GM10266 (cell line): Measurements from ENCODE around the gene SELENOF.
"Not testable (repeated sequence)": the region's sequence is repeated elsewhere in the genome, so short reads cannot be mapped to it uniquely, and the experiment has no call there.

ENCODE experiments used
- DNase-seq: peaks from one replicate; pipeline ENCODE4 v3.0.0; 2012; ENCODE audit errors: extremely low spot score
- TF ChIP-seq, protein P1 (sequence below): IDR thresholded peaks from 2 replicates; pipeline ENCODE4 v1.5.1; 2012; ENCODE audit warnings: mild to moderate bottlenecking, low read depth; ENCODE audit not compliant: control insufficient read depth, insufficient read depth; ENCODE audit errors: missing control alignments

Gene SELENOF

DNA sequence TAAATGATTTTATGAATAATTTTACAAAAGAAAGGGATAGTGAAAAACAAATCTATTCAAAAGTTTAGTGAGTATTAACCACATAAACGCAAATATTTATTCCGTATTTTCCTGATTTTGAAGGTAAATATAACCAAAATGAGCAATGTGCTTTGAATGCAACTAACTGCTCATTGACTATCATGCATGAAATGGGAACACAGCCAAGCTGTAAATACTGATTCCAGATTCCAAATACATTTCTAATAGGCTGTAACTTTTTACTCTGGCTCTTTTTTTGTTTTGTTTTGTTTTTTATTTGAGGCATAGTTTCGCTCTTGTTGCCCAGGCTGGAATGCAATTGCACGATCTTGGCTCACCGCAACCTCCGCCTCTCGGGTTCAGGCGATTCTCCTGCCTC, 41.8 kb downstream of the SELENOF start:
- DNase-seq: no peak
- TF ChIP-seq, protein P1, sequence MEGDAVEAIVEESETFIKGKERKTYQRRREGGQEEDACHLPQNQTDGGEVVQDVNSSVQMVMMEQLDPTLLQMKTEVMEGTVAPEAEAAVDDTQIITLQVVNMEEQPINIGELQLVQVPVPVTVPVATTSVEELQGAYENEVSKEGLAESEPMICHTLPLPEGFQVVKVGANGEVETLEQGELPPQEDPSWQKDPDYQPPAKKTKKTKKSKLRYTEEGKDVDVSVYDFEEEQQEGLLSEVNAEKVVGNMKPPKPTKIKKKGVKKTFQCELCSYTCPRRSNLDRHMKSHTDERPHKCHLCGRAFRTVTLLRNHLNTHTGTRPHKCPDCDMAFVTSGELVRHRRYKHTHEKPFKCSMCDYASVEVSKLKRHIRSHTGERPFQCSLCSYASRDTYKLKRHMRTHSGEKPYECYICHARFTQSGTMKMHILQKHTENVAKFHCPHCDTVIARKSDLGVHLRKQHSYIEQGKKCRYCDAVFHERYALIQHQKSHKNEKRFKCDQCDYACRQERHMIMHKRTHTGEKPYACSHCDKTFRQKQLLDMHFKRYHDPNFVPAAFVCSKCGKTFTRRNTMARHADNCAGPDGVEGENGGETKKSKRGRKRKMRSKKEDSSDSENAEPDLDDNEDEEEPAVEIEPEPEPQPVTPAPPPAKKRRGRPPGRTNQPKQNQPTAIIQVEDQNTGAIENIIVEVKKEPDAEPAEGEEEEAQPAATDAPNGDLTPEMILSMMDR: no peak

DNA sequence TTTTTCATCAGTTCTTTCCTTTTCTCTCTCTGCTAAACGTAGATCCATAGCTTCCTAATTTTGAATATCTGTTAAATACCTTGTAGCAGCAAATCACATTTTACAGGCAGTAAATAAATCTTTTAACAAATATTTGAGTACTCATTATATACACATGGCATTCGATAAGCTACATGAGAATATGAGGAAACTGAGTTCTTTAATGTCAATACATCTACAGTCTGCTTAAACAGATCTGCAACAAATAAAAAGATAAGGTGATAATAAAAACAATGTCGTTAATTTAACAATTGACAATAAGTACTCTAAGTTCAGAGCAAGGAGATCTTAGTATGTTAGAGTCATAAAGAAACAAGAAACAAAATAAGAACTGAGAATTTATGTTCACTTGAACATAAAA, 42.9 kb downstream of the SELENOF start:
- TF ChIP-seq, protein P1: no peak
- no peak for DNase-seq

DNA sequence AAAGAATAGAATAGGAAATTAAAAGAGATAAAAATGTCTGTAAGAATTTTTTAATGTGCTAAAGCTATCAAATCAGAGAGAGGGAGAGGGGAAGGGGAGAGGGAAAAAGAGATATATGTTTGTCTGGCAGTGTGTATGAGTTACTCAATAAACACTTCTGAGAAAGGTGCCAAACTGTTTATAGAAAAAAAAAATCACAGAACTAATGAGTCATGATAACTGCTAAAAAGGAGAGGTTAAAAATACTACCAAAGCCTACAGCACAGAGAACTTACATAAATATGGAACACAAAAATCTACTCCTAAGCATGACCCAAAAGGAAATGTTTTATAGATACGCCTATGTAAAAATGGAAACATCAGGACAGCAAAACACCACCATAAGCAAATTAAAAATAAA, 45.4 kb downstream of the SELENOF start:
- no peak for DNase-seq
- TF ChIP-seq, protein P1: no peak

DNA sequence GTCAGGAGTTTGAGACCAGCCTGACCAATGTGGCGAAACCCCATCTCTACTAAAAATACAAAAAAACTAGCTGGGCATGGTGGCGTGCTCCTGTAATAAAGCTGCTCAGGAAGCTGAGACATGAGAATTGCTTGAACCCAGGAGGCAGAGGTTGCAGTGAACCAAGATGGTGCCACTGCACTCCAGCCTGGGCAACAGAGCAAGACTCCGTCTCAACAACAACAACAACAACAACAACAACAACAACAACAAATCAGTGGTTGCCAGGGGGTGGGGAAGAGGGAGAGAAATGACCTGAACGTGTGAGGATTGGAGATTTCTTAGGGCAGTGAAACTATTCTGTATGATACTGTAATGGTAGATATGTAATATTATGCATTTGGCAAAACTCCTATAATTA, 46.6 kb downstream of the SELENOF start:
- DNase-seq: not testable (repeated sequence)

DNA sequence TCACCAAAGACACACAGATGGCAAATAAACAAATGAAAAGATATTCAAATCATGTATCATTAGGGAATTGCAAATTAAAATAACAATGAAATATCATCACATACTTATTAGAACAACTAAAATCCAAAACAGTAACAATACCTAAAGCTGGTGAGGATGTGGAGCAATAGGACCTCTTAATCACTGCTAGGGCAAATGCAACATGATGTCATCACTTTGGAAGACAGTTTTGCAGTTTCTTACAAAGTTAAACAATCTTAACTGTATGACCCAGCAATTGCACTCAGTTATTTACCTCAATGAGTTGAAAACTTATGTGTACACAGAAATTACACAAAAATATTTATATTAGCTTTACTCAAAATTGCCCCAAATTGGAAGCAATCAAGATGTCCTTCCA, 47.3 kb downstream of the SELENOF start:
- TF ChIP-seq, protein P1: no peak
- DNase-seq: no peak

DNA sequence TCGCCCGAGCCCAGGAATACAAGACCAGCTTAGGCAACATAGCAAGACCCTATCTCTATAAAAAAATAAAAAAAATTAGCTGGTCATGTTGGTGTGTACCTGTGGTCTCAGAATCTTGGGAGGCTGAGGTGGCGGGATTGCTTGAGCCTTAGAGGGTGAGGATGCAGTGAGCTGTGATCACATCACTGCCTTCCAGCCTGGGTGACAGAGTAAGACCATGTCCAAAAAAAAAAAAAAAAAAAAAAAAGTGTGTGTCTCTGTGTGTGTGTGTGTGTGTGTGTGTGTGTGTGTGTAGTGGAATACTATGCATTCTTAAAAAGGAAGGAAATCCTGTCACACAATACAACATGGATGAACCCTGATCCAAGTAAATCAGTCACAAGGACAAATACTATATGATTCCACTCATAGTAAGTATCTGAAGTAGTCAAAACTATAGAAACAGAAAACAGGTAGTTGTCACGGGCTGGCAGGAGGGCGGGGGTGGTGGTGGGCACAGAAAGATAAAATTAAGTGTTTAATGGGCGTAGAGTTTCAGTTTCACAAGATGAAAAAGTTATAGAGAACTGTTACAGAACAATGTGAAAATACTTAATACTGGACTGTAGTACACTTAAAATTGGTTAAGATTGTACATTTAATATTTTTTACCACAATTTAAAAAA, 47.8 kb downstream of the SELENOF start:
- TF ChIP-seq, protein P1: no peak
- no peak for DNase-seq

DNA sequence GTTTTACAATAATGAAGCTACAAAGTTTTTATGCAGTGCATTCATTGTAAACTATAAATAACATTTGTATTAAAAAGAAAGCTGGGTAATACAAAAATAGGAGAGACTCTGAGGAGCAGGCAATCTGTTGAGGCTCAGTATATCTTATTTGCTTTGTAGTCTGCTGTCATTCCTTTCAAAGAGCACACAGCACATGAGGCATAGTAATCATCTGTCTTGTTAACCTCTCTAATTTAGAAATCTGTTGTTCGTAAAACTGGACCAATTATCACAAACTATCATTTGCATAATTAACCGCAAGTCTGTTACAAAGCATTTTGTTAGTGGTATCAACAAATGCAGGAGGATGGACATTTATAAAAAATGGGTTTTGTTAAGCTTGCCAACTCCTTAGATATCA, 51.0 kb downstream of the SELENOF start:
- no peak for DNase-seq
- TF ChIP-seq, protein P1: no peak

DNA sequence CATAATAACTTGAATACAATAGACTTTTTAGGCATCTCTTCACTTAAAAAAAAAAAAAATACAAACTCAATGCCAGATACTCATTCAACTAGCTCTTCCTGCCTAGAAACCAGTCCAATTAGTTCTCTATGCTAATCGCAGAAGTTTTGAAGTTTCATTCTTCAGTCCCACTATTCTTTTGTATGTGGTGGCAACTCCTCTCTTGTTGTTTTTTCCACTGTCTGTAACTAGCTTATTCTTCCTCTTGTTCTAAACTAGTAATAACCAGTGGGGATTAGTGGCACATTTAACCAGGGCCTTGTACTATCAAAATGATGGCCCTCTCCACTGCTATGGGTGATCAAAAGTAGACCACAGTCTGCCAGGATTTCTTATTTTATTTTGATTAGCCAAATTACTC, 52.5 kb downstream of the SELENOF start:
- TF ChIP-seq, protein P1: no peak
- DNase-seq: no peak
